GM21786 (cell line): ENCODE results near the gene L3MBTL1.
A peak's percentile ranks its signal among the peaks of the same experiment; 100 is the strongest.
"Not testable (repeated sequence)": the region's sequence is repeated elsewhere in the genome, so short reads cannot be mapped to it uniquely, and the experiment has no call there.

Source experiments
- ATAC-seq: cut with Tn5 transposase; IDR thresholded peaks from one replicate; pipeline ENCODE4 v1.9.1; 2021; ENCODE audit not compliant: unreplicated experiment

Gene L3MBTL1

DNA sequence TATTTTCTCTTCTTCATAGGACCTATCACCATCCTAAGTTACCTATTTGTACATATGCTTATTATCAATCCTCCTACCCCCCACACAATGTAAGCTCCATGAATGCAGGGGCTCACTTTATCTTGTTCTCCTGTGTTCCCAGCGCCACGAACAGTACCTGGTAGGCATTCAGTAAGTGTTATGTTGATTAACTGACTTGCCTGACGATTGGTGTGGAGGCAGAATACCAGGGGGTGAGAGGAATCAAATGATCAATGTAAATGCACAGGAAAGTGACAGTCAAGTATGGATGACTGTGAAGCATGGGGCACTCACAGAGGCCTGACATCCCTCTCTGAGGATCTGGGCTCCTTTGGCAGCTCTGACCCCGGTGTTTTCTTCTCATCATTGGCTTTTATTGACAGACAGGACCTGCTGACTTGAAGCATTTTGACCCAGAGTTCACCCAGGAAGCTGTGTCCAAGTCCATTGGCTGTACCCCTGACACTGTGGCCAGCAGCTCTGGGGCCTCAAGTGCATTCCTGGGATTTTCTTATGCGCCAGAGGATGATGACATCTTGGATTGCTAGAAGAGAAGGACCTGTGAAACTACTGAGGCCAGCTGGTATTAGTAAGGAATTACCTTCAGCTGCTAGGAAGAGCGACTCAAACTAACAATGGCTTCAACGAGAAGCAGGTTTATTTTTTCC lies 77.1 kb downstream of the L3MBTL1 start:
- ATAC-seq, result no peak

DNA sequence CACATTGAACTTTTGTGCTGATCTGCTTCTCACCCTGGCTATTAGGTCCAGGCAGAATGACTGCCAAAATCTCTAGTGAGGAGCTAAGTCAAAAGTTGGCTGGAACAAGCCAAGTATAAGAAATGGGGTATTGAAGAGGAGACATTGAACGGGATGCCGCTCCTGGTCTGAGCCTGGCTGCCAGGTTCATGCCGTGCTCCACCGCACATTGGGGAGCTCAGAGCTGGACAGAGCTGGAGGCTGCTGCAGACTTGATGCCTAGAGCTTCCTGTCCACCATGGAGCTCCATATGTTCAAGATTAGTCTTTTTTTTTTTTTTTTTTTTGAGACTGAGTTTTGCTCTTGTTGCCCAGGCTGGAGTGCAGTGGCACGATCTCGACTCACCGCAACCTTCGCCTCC lies 79.1 kb downstream of the L3MBTL1 start:
- no peak for ATAC-seq

DNA sequence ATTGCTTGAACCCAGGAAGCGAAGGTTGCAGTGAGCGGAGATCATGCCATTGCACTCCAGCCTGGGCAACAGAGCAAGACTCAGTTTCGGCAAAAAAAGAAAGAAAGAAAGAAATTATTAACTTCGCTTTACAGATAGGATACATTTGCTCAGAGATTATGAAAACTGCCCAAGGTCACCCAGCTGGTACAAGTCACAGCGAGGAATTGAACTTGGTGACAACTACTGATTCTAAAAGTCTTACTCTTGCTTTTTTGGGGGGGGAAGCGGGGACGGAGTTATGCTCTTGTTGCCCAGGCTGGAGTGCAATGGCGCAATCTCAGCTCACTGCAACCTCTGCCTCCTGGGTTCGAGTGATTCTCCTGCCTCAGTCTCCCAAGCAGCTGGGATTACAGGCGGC lies 81.0 kb downstream of the L3MBTL1 start:
- not testable (repeated sequence) for ATAC-seq

DNA sequence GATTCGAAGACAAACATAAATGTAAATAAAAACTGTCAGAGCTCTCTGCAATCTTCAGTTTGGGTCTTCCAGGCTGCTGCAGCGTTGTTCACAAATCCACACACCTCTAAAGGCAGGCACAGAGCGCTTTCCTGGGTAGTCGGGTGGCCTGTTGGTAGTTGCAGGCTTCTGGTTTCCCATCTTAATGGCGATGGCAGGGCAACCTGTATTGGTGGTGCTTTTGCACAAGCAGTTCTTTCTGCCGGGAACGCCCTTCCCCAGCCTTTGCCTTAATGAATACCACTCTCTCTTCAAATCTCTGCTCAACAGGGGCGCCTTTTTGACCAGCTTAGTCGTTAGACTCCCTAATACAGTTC lies 82.5 kb downstream of the L3MBTL1 start:
- no peak for ATAC-seq

DNA sequence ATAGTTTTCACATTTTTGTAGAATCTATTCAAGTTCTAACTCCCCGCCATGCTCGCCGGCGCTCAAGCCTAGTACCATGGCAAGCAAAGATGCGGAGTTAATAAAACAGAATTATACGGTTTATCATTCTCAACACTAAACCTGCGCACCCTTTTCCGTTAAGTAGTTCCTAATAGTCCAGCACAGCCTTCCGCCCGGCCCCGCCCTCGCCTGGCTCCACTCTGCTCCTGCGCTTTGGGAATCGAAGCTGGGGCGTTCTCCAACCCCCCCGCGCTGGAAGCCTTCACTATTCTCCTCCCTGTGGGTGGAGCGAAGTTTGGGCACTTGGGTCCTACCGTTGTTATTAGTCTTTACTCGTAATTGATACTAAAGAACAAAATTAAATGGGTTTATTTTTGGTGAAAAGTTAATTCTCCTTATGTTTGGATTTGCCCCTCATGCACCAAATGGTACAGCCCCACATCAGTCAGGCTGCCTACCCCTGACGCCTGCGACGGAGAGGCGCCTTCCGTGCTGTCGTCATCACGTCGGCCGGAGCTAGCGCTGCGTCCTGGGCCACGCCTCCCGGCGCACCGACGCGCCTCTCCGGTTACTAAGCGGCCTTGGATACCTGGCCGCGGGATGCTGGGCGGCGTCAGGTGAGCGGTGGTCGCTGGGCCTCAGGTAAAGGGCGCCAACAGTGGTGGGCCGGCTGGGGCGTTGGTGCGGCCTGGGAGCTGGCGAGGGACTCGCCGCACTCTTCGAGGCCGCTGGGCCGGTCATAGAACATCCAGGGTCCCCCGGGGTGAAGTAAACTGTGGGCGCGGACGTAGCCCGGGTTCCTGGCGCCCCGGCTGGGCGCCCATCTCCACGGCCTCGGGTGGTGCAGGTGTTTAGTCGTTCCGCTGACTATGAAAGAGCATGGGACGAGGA lies 83.2 kb downstream of the L3MBTL1 start, which contains the start of gene IFT52:
Gene IFT52, plus strand, starts transcription at position 546 of the 912 bp plus-strand sequence. CDS start 3,762 bp downstream, outside the sequence.
- peak; percentile 95 for ATAC-seq
